ENCODE measurements around the gene FFAR3. TPM values are rescaled to one million over a fixed set of nuclear protein-coding genes. Genes with fewer than 3 reads are reported as not detected.

FFAR3 gene, protein sequence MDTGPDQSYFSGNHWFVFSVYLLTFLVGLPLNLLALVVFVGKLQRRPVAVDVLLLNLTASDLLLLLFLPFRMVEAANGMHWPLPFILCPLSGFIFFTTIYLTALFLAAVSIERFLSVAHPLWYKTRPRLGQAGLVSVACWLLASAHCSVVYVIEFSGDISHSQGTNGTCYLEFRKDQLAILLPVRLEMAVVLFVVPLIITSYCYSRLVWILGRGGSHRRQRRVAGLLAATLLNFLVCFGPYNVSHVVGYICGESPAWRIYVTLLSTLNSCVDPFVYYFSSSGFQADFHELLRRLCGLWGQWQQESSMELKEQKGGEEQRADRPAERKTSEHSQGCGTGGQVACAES
- total RNA-seq (2014; rRNA removed; shearing (Covaris generic); ENCODE audit: low replicate concordance): not detected in 2 replicates

DNA sequence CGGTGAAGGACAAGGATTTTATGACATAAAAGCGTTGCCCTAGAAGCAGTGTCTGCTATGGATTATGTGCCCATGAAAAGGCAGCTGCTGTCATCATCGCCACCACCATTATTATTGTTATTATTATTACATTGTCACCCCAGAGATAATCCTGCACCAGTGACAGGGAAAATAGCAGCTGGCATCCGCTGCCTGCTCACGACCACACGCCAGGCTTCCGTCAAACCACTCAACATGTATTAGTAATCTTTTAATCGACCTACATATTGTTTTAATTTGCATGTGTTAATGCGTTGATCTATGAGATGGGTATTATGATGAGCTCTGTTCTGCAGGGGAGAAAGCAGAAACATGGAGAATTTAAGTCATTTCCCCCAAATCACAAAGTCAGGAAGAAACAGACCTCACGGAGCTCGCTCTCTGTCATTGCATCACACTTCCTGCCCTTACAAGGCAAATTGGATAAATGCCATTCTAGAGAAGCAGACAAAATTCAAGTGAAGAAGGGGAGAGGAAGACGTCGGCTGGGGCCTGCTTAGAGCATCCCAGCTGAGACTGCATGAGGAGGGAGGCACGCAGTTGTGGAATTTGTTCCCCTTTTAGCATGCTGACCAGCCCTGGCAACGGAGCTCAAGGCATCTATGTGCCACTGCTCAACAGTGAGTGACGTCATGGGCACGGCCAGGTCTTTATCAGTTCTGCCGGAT is at the start of gene FFAR3:
Gene FFAR3, plus strand, starts transcription at position 594 of the 707 bp plus-strand sequence. CDS start 431 bp downstream, outside the sequence.
- in situ Hi-C loops (cut with HindIII; ENCODE audit: low pct_unique_long_range_greater_than_20kb, low sequenced_read_pairs): loop anchor here (10.0 kb wide), 1 partner anchor 77 kb away; no protein-coding TSS in a partner anchor
- no peak for DNase-seq (ENCODE audit: low read depth)

DNA sequence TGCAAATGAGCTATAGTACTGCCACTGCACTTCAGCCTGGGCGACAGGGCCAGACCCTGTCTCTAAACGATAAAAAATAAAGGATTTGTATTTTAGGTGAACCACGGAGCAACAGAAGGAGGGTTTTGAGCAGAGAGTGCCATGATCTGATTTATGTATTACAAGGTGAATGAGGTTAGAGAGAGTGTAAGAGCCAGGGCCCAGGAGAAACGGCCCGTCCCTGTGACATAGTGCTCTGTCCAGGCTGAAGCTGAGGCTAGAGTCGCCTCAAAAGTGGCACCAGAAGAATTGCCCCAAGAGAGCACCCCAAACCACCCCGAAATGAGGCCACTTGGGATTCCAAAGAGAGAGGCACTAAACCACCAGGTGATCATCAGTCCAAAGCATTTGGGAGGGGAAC is 49.4 kb upstream of the FFAR3 start:
- no peak for DNase-seq (ENCODE audit: low read depth)
- in situ Hi-C loops (cut with HindIII; ENCODE audit: low pct_unique_long_range_greater_than_20kb, low sequenced_read_pairs): no loop called here

DNA sequence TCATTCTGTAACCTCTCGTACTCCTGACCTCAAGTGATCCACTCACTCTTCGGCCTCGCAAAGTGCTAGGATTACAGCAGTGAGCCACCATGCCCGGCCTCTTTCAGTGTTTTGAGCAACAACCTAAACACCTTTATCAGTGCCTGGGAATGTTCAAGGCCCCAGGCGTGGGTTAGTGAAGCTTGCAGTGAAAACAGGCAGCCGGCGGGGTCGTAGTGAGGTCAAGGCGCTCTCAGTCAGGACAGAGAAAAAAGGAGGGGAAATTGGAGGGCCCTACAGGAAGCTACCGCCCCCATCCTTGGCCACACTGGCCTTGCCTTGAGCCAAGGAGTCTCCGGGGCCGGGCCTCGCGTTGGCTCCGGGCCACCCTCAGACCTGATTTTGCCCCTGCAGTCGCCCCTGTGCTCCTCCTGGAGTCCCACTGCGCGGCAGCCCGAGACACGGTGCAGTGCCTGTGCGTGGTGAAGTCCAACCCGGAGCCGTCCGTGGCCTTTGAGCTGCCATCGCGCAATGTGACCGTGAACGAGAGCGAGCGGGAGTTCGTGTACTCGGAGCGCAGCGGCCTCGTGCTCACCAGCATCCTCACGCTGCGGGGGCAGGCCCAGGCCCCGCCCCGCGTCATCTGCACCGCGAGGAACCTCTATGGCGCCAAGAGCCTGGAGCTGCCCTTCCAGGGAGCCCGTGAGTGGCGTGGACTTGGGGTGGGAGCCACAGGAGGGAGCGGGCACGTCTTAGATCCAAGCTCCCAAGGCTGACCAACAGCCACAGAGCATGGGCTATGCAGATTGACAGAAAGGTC is 48.6 kb upstream of the FFAR3 start:
- in situ Hi-C loops (cut with HindIII; ENCODE audit: low pct_unique_long_range_greater_than_20kb, low sequenced_read_pairs): no loop called here
- peak; percentile 92 for DNase-seq (ENCODE audit: low read depth)

DNA sequence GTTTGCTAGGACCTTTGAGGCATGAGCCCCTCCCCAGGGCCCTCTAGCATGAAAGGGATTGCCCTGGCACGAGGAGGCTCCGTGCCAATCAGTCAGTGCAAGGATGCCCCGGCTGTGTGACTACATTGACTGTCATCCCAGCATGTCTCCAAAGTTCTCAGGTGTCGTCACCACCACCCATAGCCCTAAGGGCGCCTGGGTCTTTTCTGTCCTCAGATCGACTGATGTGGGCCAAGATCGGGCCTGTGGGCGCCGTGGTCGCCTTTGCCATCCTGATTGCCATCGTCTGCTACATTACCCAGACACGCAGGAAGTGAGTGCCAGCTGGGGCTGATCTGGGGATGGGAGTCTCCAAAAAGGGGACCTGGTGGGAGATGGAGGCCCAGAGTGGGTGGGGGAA is 47.9 kb upstream of the FFAR3 start:
- in situ Hi-C loops (cut with HindIII; ENCODE audit: low pct_unique_long_range_greater_than_20kb, low sequenced_read_pairs): no loop called here
- no peak for DNase-seq (ENCODE audit: low read depth)

DNA sequence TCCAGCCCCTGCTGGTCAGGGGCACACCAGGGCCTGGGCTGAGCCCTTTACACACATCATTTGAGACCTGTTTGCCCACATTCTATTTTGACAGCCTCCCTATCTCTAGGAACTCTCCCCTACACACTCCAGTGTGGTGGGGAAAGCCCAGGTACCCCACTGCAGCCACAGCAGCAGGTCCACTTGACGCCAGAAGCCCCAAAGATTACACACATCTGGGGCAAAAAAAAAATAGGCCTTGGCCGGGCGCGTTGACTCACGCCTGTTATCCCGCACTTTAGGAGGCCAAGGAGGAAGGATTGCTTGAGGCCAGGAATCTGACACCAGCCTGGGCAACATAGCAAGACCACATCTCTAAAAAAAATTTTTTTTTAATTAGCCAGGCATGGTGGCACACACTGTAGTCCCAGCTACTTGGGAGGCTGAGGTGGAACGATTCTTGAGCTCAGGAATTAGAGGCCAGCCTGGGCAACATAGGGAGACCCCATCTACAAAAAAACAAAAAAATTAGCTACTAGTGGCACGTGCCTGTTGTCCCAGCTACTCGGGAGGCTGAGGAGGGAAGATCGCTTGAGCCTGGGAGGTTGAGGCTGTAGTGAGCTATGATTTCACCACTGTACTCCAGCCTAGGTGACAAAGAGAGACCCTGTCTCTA is 47.3 kb upstream of the FFAR3 start:
- in situ Hi-C loops (cut with HindIII; ENCODE audit: low pct_unique_long_range_greater_than_20kb, low sequenced_read_pairs): no loop called here
- DNase-seq (ENCODE audit: low read depth): no peak

DNA sequence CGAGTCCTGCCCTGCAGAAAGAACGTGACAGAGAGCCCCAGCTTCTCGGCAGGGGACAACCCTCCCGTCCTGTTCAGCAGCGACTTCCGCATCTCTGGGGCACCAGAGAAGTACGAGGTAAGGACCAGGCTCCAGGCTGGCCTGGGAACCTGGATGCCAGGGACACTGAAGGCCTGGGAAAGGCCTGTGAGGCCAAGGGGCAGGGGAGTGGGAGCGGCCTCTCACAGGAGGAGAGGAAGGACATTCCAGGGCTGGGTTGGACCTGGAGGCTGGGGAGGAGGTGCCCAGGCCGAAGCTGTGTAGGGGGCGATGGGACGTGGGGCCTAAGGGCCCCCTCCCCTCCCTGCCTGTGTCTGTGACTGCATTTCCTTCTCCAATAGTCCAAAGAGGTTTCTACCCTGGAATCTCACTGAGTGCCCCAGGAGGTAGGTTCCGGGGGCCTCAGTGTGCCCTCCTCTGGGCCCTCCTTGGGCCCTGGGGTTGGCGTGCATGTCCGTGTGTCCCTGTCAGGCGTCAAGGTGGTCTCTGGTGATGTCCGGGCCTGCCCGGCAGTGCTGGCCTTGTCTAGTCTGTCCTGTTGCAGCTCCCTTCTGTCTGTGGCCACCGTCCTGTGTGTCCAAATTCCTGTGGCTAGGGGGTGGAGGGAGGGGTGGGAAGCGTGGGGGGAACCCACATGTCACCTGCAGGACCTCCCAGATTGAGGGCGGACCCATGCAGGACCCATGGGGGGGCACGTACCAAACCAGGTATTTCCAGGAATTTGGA is 46.2 kb upstream of the FFAR3 start:
- DNase-seq (ENCODE audit: low read depth): no peak
- in situ Hi-C loops (cut with HindIII; ENCODE audit: low pct_unique_long_range_greater_than_20kb, low sequenced_read_pairs): no loop called here

DNA sequence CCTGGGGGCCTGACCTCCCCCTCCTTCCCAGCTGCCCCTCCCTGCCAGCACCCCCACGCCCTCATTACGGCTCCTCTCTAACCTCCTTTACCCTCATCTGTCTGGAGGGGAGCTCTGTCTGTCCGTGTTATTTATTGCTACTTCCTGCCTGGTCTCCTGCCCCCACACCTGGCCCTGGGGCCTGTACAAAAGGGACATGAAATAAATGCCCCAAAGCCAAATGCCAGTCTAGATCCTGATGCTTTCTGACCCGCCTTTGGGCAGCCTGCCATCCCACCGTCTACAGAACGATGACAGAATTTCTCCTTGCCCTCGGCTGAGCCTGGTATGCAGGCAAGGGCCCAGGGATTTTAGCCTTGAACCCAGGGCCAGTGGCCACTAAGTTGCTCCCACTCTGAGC is 44.7 kb upstream of the FFAR3 start:
- DNase-seq (ENCODE audit: low read depth): no peak
- in situ Hi-C loops (cut with HindIII; ENCODE audit: low pct_unique_long_range_greater_than_20kb, low sequenced_read_pairs): no loop called here

DNA sequence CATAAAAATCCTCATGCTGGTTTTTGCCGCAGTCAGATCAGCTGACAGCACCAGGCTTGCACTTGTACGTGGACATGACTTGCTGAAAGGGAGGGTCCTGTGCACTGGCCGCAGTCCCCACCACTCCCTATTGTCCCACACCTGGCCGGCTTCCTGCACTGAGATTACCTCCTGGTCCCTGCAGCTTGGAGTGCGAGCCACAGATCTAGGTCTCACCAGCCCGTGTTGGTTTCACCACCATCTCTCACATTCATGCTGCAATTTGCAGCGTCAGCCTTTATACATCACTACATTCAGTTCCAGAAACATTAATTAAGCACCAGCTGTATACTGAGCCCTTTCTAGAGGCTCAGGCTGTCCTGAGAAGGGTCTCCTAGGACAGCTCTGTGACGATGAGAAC is 44.2 kb upstream of the FFAR3 start:
- DNase-seq (ENCODE audit: low read depth): no peak
- in situ Hi-C loops (cut with HindIII; ENCODE audit: low pct_unique_long_range_greater_than_20kb, low sequenced_read_pairs): no loop called here

DNA sequence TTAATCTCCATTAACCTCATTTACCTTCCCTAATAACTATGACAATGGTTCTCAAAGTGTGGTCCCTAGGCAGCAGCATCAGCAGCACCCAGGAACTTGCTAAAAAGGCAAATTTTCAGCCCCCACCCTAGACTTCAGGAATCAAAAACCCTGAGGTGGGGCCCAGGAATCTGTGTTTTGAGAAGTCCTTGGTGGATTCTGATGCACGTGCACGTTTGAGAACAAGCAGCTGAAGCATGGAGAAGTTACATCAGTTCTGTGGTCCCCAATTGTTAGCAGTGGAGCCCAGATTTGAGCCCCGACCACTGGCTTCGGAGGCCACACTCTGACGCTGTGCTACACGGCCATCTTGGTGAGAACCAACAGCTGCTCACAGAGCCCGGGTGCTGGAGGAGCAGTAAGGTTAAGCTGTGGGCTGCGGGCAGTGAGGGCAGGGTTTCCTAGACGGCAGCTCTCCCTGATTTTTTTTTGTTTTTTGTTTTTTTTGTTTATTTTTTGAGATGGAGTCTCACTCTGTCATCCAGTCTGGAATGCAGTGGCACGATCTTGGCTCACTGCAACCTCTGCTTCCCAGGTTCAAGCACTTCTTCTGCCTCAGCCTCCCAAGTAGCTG is 43.3 kb upstream of the FFAR3 start:
- in situ Hi-C loops (cut with HindIII; ENCODE audit: low pct_unique_long_range_greater_than_20kb, low sequenced_read_pairs): no loop called here
- DNase-seq (ENCODE audit: low read depth): no peak

DNA sequence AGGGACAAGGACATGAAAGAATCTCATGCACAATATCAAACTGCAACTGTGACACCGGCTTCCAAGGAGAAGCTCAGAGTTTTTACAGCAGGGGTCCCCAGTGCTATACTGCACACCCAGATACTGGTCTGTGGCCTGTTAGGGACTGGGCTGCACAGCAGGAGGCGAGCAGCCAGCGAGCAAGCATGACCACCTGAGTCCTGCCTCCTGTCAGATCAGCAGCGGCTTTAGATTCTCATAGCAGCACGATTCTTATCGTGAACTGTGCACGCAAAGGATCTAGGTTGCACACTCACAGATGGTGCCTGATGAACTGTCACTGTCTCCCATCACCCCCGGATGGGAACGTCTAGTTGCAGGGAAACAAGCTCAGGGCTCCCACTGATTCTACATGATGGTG is 42.4 kb upstream of the FFAR3 start:
- in situ Hi-C loops (cut with HindIII; ENCODE audit: low pct_unique_long_range_greater_than_20kb, low sequenced_read_pairs): no loop called here
- no peak for DNase-seq (ENCODE audit: low read depth)

DNA sequence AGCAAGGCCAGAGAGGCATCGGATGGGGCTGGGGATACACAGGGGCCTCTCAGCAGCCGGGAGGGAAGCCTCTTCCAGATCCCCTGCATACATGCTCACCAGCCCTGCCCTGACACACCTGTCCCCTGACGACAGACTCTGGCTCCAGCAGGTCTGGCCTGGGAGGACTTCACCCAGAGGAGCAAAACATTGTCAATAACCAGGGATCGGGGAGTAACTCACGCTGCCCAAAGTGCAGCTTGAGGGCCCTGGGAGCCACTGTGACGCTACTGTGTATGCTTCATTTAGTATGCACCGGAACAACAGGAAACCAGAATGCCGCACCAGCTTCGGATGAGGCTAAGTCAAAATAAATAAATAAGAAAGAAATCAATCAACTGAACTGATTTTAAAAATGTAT is 41.7 kb upstream of the FFAR3 start:
- in situ Hi-C loops (cut with HindIII; ENCODE audit: low pct_unique_long_range_greater_than_20kb, low sequenced_read_pairs): no loop called here
- no peak for DNase-seq (ENCODE audit: low read depth)

DNA sequence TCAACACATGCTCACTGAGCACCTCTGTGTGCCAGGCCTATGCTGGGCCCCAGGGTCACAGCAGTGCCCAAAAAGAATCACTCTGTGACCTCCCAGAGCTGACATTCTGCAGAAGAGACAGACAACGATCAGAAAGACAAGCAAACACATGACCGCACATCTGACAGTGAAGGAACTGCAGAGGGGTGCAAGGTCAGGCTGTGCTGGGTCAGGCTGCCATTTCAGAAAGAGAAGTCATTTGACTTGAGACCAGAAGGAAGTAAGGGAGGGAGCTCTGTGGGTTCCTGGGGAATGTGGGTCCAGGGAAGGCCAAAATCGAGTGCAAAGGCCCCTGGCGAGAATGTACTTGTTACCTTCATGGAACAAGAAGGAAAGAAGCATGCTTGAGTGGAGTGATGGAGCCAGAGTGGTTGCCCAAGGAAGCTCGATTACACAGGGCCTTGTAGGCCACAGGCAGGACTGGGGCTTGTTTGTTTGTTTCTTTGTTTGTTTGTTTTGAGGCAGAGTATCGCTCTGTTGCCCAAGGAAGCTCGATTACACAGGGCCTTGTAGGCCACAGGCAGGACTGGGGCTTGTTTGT is 40.7 kb upstream of the FFAR3 start:
- in situ Hi-C loops (cut with HindIII; ENCODE audit: low pct_unique_long_range_greater_than_20kb, low sequenced_read_pairs): no loop called here
- DNase-seq (ENCODE audit: low read depth): peak; percentile 44

DNA sequence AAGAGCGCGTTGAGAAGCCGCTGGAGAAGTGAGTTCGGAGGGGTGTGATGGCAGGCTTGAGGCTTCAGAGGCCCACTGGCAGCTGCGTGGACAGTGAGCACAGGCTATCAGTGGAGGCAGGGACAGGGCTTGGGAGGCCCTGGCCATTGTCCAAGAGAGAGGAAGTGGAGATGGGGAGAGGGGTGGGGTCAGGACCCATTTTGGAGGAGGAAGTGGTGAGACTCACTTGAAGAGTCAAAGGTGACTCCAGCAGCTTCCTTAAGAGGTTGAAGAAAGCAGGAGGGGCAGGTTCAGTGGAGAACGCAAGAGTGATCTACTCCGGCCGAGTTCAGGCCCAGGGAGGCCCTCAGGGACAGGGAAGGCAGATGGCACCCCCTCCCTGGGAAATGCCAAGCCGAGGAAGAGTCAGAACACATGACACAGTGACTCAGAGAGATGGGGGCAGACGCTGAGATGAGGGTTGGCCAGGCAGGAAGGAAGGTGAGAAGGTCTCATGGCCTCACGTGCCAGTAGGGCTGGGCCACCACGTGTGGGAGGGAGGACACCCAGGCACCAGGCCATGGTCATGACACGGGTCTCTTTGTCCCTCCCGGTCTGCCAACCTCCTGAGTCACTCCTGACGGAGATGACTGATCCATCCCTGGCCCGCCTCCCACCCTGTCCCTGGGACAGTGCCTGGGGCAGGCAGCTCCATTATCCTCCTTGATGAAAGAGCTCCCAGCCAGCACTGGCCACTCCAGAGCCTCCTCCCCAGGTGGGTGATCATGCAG is 39.4 kb upstream of the FFAR3 start:
- peak; percentile 100 for DNase-seq (ENCODE audit: low read depth)
- in situ Hi-C loops (cut with HindIII; ENCODE audit: low pct_unique_long_range_greater_than_20kb, low sequenced_read_pairs): no loop called here

DNA sequence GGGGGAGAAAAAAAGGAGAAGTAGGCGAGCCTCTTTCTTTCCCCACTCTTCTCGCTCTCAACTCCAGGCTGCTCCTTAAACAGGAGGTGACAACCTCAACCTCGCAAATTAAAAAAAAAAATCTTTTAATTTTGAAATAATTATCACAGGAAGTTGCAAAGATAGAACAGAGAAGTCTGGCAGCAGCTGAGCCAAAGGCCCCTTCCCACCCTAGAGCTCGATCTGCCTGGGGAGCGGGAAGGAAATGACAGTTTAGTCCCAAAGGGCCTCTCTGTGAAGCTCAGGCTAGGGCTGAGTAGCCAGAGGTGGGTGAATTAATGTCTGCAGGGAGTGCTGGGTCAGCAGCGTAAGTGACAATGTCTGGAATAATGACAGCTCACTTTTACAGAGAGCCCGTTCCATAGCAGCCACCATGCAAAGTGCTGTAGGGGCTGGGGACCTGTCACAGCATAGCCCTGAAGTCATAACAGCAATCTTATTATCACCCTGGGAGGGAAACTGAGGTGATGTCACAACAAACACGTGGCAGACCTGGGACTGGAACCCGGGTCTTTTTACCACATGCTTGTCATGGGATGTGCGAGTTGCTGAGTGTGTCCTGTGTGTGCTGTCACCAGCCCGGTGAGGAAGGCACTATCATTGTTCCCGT is 38.1 kb upstream of the FFAR3 start:
- DNase-seq (ENCODE audit: low read depth): no peak
- in situ Hi-C loops (cut with HindIII; ENCODE audit: low pct_unique_long_range_greater_than_20kb, low sequenced_read_pairs): no loop called here

DNA sequence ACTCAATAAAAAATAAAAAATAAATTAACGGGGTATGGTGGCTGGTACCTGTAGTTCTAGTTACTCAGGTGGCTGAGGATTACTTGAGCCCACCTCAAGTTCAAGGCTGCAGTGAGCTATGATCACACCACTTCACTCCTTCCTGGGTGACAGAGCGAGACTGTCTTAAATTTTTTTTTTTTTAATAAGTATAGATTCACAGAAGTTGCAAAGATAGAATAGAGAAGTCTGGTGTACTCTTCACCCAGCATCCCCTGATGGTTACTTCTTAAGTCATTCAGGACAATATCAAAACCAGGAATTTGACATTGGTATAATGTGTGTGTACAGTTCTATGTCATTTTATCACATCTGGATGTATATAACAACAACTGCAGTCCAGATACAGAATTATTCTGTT is 37.0 kb upstream of the FFAR3 start:
- DNase-seq (ENCODE audit: low read depth): no peak
- in situ Hi-C loops (cut with HindIII; ENCODE audit: low pct_unique_long_range_greater_than_20kb, low sequenced_read_pairs): no loop called here

DNA sequence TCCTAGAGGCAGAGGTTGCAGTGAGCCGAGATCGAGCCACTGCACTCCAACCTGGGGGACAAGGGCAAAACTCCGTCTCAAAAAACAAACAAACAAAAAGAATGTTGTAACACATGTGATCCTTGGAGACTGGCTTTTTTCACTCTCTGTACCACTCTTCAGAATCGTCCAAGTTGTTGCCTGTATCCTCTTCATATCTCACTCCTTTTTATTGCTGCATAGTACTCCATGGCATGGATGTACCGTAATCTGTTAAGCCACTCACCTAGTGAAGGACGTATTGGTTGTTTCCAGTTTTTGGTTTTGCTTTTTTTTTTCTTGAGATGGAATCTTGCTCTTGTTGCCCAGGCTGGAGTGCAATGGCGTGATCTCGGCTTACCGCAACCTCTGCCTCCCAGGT is 36.2 kb upstream of the FFAR3 start:
- DNase-seq (ENCODE audit: low read depth): no peak
- in situ Hi-C loops (cut with HindIII; ENCODE audit: low pct_unique_long_range_greater_than_20kb, low sequenced_read_pairs): no loop called here
